NCI-H2081 treated with DMSO at 0.1 percent for 48 hours (cell line): ENCODE results near the gene TGM5.
"Not testable (repeated sequence)": the region's sequence is repeated elsewhere in the genome, so short reads cannot be mapped to it uniquely, and the experiment has no call there.

Experiments used
- DNase-seq: peaks from one replicate; lab custom pipeline; 2025; lab: John Stamatoyannopoulos, UW

TGM5 gene

DNA sequence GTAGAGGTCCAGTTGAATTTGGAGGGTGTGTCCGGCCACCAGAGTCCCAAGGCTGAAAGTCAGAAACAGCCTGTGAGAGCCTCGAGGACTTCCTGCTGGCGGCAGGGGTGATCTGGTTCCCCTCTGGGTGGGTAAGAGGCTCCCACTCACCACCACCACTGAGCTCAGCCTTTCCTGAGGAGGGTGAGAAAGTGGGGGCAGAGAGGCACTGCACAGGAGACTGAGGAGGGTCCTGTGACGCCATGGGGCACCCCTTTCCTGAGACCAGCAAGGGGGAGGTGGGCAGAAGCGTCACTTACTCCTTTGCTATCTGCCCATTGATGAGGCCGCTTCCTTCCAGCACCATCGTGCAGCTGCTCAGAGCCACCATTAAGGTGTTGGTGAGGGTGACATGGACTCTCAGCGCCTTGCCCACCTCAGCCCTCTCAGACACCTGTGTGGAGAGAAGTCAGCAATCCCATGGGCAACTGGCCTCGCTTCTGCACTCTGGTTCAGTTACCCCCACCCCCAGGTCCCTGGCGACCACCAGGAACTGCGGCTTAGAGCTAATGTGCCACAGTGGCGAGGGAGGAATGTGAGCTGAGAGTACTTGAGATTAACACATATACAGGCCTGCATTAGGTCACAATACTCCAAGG is 10.0 kb upstream of the TGM5 start:
- DNase-seq = no peak

- DNase-seq = no peak
Measured at GRCh38 chr15:43275740-43276562, 9.2 kb upstream of the TGM5 start.

- no peak for DNase-seq
Measured at GRCh38 chr15:43274136-43274535, 7.4 kb upstream of the TGM5 start.

DNA sequence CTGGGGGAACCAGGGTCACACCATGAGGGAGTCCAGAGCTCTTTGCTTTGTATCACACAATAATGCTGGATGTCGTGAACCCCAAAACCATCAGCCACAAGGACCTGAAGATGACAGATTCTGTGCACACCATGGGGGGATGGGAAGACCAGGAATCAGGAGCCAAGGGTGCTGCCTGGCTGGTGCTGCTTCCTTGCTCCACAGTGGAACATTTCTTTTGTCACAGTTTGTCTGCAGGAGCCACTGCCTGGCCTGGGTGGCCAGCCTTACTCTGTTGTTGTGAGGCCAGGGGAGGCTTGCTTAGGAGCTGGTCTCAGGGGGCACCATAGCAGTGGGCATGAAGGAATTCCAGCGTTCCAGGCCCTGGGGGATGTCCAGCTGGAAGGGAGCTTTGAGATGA is 6.5 kb upstream of the TGM5 start:
- DNase-seq = no peak

GRCh38 chr15:43271908-43272307 is 5.2 kb upstream of the TGM5 start:
- DNase-seq = not testable (repeated sequence)

DNA sequence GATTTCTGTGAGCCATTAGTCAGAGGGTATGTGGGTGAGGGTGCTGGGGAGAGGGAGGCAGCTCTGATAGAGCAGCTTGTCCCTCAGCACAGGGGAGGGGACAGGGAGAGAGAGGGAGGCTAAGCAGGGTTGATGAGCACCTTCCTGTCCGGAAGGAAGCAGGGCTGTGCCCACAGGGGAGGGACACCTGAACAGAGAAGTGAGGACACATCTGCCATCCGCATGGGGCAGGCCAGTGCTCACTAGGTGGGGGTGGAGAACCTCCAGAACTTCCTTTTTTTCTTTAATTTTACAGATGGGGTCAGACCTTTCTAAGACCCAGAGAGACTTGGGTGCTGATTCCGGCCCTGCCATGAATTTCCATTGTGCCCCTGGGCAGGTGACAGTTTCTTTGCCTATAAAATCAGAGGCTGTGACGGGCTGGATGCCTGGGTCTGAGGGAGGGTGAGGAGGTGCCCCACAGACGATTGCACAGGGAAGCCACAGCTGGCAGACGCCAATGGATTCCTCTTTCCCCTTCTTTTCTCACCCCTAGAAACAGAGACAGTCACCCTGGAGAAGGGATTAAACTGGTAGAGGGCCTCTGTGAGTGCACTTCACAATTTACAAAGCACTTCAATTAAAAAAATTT is 4.1 kb upstream of the TGM5 start:
- DNase-seq = no peak

DNA sequence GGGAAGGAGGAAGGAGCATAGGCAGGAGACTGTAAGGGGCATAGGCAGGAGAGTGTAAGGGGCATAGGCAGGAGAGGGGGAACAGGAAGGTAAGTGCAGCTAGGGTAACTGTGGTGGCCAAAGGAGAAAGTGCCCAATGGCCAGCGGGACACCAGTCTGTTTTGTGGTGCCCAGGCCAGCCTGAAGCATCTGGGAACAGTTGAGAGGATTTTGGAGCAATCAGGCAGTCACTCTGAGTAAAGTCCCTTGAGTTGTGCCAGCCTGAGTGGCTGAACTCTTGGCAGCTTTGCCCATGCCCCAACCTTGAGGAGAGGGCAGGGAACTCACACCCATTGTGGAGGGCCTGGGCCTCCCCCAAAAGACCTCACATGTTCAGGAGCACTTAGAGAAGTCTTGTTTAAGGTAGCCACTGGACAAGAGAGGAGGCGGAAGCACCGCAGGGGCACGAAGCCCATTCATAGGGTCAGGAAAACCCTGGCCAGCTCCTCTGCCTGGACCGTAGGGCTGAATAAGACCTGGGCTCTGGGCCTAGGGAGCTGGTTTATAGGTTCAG is 3.5 kb upstream of the TGM5 start:
- DNase-seq = no peak

DNA sequence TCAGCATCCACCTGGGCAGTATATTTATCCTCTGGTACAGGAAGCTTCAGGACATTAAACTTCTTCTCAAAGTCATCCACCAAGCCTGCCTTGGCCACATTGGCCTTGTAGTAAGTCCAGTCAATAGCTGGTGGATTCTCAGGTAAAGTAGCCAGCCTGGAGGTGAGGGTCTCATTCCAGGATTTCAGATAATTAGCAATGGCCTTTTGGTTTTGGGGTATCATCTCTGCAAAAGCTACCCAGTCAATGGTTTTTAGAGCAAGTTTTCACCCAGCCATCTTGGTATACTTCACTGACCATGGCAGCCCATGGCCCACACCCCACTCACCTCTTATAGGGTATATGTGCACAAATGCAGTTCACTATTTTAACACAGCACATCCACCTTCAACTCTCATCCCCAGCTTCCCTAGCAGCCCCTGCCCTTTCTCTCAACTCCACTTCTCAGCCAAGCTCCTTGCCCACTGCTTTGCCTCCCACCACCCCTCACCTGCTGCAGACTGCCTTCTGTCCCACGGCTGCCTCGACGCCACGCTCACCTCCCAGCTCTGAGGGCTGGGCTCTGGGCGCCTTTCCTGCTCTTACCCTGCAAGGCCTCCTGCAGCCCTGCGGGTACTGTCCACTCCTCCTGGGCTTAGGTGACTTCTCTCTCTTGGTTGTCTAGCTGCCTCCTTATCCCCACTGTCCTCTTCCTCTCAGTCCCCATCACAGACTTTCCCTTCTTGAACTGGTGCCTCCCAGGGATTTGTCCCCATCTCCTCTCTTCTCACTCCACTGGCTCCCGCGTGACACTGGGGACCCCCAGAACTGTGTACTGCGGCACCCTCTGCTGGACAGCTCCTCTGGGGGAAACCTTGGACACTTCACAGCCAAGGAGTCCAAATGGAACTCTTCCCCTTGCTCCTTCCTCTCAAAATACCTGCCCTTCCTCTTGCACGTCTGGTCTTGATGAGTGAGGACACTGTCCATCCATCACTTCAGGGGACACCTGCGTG is 1.7 kb upstream of the TGM5 start:
- DNase-seq = no peak

- no peak for DNase-seq
Measured at GRCh38 chr15:43267439-43267838, 711 bp upstream of the TGM5 start.

- DNase-seq = no peak
Measured at GRCh38 chr15:43266386-43266785, 342 bp downstream of the TGM5 start.

DNA sequence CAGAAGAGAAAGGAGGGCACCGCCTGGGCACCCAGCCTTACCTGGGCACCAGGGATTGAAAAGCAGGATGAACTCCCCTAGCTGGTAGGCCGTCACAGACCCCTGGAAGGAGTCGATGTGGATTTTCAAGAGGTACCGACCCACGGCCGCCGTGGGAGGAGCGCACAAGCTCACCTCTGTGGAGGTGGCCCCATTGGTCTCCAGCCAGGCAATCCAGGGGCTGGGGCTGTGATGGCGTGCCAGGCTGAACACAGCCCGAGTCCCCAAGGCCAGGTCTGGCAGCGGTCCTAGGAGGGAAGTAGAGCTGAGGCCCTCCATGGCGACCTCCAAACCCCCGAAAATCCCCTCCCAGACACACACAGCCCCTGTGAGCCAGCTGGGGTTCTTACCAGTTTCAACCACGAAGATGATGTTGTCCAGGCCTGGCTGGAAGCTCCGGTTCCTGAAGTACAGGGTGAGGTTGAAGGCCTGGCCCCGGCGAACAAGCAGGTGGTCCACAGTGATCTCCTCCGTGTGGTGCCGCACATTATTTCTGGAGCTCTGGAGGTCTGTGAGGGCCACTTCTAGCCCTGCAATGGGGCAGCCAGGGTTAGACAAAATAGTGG is 6.6 kb downstream of the TGM5 start:
- DNase-seq = no peak

- no peak for DNase-seq
Measured at GRCh38 chr15:43258781-43259180, 7.9 kb downstream of the TGM5 start.

GRCh38 chr15:43256341-43256740 is 10.4 kb downstream of the TGM5 start:
- DNase-seq = no peak

DNA sequence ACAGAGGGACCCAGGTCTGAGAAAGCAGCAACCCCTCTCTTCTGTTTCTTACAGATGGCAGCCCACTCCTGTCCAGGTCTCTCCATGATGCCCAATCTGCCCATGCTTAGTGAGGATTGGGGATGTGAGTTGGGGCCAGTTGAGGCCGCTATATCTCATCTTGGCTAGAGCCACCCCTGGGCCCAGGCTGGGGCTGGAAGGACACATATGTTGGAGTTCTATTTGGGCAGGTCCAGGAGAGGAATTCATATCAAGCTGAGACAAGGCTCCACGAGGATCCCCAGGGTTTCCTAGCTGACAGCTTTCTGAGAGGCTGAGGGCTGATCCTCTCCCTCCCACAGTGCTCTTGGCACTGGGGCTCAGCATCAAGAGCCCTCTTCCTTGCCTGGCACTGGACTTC is 11.4 kb downstream of the TGM5 start:
- DNase-seq = no peak

DNA sequence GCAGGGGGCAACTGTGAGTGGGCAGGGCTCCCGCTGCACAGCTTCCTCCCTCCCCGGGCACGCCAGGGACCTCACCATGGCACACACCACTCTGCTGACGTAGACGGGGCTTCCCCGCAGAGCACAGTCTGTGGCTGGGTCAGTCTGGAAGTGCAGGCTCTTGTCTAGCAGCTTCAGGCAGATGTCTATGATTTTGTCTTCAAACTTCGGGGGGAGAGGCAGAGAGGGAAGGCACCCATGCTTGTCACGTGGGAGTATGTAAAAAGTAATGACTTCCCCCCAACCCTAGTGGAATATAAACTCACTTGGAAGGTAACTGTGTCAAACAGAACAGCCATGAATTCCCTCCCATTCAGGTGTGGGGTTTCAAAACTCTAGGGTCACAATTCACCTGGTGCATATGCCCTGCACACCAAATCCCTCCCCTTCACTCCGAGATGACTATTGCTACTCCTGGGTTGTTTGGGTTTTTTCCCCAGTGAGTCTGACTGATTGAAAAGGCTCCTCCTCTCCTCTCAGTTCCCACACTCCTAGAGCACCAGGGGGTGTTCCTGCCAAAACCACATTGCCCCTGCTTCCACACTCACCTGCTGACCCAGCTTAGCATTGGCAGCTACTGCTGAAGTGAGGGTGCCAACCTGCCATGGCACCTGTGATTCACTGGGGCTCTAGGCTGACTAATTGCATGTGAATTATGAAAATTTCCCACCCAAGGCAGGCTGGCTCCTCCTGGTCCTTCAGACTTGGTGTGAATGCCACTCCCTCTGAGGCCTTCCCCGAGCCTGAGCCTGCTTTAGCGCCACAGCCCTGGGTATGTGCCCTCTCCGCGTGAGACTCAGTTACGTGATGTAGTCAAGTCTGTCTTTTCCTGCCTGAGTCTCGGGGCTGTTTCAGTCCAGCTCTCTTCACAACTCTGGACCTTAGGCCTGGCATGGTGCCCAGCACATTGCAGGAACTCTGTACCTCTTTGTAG is 13.0 kb downstream of the TGM5 start:
- no peak for DNase-seq

DNA sequence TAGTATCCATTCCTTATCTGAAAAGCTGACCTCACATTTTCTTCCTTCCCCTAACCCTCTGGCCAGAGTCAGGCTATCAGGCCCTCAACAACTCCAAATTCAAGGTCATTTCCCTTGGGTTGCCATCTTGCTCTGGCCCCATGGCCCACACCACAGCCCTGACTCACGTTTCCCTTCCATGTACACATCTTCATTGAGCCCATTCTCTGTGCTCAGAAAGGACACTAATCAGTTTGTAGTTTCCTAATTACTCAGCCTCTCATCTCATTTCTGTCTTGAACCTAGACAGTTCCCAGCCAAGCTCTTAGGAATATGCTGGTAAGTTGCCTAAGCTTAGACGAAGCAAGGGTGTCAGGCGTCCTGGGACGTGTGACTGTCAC is 14.9 kb downstream of the TGM5 start:
- DNase-seq = no peak

DNA sequence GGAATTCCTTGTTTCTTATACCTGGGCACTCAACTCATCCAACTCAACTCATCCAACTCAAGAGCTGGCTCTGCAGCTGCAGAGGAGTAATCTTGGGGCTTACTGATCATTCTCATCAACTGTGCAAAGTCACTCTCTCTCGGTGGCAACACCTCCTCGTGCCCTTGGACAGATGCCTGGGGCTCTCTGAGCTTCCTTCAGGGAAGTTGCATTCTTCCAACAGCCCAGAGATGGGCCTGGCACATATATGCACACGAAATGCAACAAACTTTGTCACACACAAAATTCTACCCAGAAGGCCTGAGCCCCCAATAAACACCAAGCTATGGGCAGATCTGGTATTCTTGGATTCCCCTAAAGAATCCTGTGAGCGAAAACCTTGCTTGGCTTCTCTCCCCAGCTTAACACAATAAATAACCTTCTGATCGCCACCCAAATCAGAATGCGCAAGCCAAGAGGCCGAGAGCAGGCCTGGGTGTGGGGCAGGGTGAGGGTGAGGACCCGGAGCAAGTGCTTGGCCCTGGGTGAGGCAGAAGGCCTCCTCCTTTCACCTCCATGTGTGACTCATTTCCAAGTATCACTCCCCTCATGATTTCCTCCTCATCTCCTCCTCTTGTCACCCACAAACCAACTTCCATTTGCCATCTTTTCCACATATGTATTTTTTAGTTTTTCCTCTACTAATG is 15.4 kb downstream of the TGM5 start:
- DNase-seq = no peak

- DNase-seq = no peak
Measured at GRCh38 chr15:43250785-43251184, 15.9 kb downstream of the TGM5 start.

- DNase-seq = no peak
Measured at GRCh38 chr15:43249699-43250203, 17.0 kb downstream of the TGM5 start.
